HepG2 (cell line): ENCODE measurements around the gene SPINDOC. TPM values are rescaled to one million over a fixed set of nuclear protein-coding genes. Genes with fewer than 3 reads are reported as not detected.

Source experiments
- DMAP1 ChIP-seq: IDR thresholded peaks from 2 replicates; pipeline ENCODE4 v1.6.1; 2016
- ESRRA ChIP-seq: sonication (generic); formaldehyde crosslinking; IDR thresholded peaks from 2 replicates; pipeline ENCODE4 v1.5.1; 2020; ENCODE audit warnings: mild to moderate bottlenecking, low read depth, missing genetic modification reagents
- FOXP1 ChIP-seq, 2 experiments: fragments of 450-650 bp in 1 of 2; IDR thresholded peaks; 2 replicates each; pipeline ENCODE4 v1.6.1; 2017 to 2018; ENCODE audit warnings: antibody characterized with exemption in 1 of 2
- GATAD1 ChIP-seq: IDR thresholded peaks from 2 replicates; pipeline ENCODE4 v1.6.1; 2016; ENCODE audit warnings: missing genetic modification reagents, missing compliant biosample characterization
- HNF1B ChIP-seq: sonication (generic); formaldehyde crosslinking; IDR thresholded peaks from 2 replicates; pipeline ENCODE4 v1.5.1; 2020; ENCODE audit warnings: mild to moderate bottlenecking, moderate library complexity, missing genetic modification reagents
- HNRNPL ChIP-seq: fragments of 200-400 bp; formaldehyde crosslinking; IDR thresholded peaks from 2 replicates; pipeline ENCODE4 v1.6.1; 2017; ENCODE audit warnings: mild to moderate bottlenecking, low read depth, low read length
- IRX3 ChIP-seq: sonication (generic); formaldehyde crosslinking; IDR thresholded peaks from 2 replicates; pipeline ENCODE4 v1.8.1; 2023; ENCODE audit warnings: mild to moderate bottlenecking, low read depth, missing genetic modification reagents, borderline replicate concordance
- MED8 ChIP-seq: sonication (generic); formaldehyde crosslinking; IDR thresholded peaks from 2 replicates; pipeline ENCODE4 v1.8.1; 2023; ENCODE audit warnings: mild to moderate bottlenecking, missing genetic modification reagents; ENCODE audit not compliant: insufficient replicate concordance
- NFRKB ChIP-seq: fragments of 450-650 bp; IDR thresholded peaks from 2 replicates; pipeline ENCODE4 v1.6.1; 2017
- PAXIP1 ChIP-seq: sonication (generic); formaldehyde crosslinking; conservative IDR thresholded peaks from 2 replicates; pipeline ENCODE4 v1.4.0; 2020; ENCODE audit warnings: mild to moderate bottlenecking, missing genetic modification reagents, moderate library complexity
- RBAK ChIP-seq: sonication (generic); formaldehyde crosslinking; IDR thresholded peaks from 2 replicates; pipeline ENCODE4 v1.5.1; 2020; ENCODE audit warnings: mild to moderate bottlenecking, missing genetic modification reagents
- SATB2 ChIP-seq: sonication (generic); formaldehyde crosslinking; IDR thresholded peaks from 2 replicates; pipeline ENCODE4 v1.5.0; 2020; ENCODE audit warnings: missing genetic modification reagents
- SCMH1 ChIP-seq: sonication (generic); formaldehyde crosslinking; IDR thresholded peaks from 2 replicates; pipeline ENCODE4 v1.9.0; 2021; ENCODE audit warnings: missing genetic modification reagents, mild to moderate bottlenecking, borderline replicate concordance
- SP1 ChIP-seq, 2 experiments: fragments of 450-650 bp in 1 of 2; sonication (generic) in 1 of 2; formaldehyde crosslinking in 1 of 2; IDR thresholded peaks; 2 replicates each; pipeline versions ENCODE4 v1.4.0 to v1.6.1; 2016 to 2020; ENCODE audit warnings: missing genetic modification reagents in 1 of 2
- ZEB1 ChIP-seq: IDR thresholded peaks from 2 replicates; pipeline ENCODE4 v1.6.1; 2012; ENCODE audit warnings: mild to moderate bottlenecking, low read depth, inconsistent platforms; ENCODE audit not compliant: insufficient replicate concordance
- ZFP37 ChIP-seq: sonication (generic); formaldehyde crosslinking; IDR thresholded peaks from 2 replicates; pipeline ENCODE4 v1.4.0; 2020; ENCODE audit warnings: missing genetic modification reagents, borderline replicate concordance
- ZKSCAN5 ChIP-seq: sonication (generic); formaldehyde crosslinking; IDR thresholded peaks from 2 replicates; pipeline ENCODE4 v1.5.1; 2020; ENCODE audit warnings: mild to moderate bottlenecking, missing genetic modification reagents
- ZNF263 ChIP-seq: sonication (generic); formaldehyde crosslinking; IDR thresholded peaks from 2 replicates; pipeline ENCODE4 v1.4.0; 2020; ENCODE audit warnings: missing genetic modification reagents
- ZNF274 ChIP-seq: sonication (generic); formaldehyde crosslinking; IDR thresholded peaks from 2 replicates; pipeline ENCODE4 v1.5.1; 2020; ENCODE audit warnings: mild to moderate bottlenecking, missing genetic modification reagents
- ZNF496 ChIP-seq: sonication (generic); formaldehyde crosslinking; IDR thresholded peaks from 2 replicates; pipeline ENCODE4 v1.8.1; 2023; ENCODE audit warnings: mild to moderate bottlenecking, moderate library complexity, missing genetic modification reagents; ENCODE audit not compliant: insufficient replicate concordance
- ZNF510 ChIP-seq: sonication (generic); formaldehyde crosslinking; IDR thresholded peaks from 2 replicates; pipeline ENCODE4 v1.4.0; 2020; ENCODE audit warnings: low read depth, mild to moderate bottlenecking, missing genetic modification reagents
- ZNF564 ChIP-seq: sonication (generic); formaldehyde crosslinking; IDR thresholded peaks from 2 replicates; pipeline ENCODE4 v1.8.1; 2023; ENCODE audit warnings: mild to moderate bottlenecking, missing genetic modification reagents
- ZNF839 ChIP-seq: sonication (generic); formaldehyde crosslinking; IDR thresholded peaks from 2 replicates; pipeline ENCODE4 v1.4.0; 2020; ENCODE audit warnings: missing genetic modification reagents, mild to moderate bottlenecking, borderline replicate concordance
- polyA plus RNA-seq, 8 experiments: library from polyadenylated mRNA; depleted of rRNA in 3 of 8; stranded (reverse) in 7 of 8; unstranded in 1 of 8; fragments of >200 nt; fragmentation: Illumina TruSeq in 4 of 8; extraction: Trizol in 4 of 8; gene quantifications; 2 replicates each; pipeline versions ENCODE4 v1.2.1 to v1.2.3, GENCODE V29; 2011 to 2016; ENCODE audit warnings: low read depth in 4 of 8, missing spikeins in 1 of 8, mixed read lengths in 1 of 8; ENCODE audit not compliant: insufficient read depth in 1 of 8
- total RNA-seq, 5 experiments: library from RNA; depleted of rRNA; stranded (reverse); fragments of >200 nt; fragmentation: Illumina TruSeq; extraction: Trizol; gene quantifications; 2 replicates each; pipeline ENCODE4 v1.2.3, GENCODE V29; 2016; ENCODE audit warnings: low read depth in 1 of 5
- TF ChIP-seq, protein P1 (sequence below): IDR thresholded peaks from 2 replicates; pipeline ENCODE4 v1.4.0; 2020; ENCODE audit warnings: mild to moderate bottlenecking, missing genetic modification reagents

The SPINDOC gene
- total and polyA plus RNA-seq, 2 of the 13 experiments (the other 11 are each of a cell fraction or from before 2014, with no cell fraction given) = 21.4 to 29.9 TPM

- no peak for TF ChIP-seq ZNF564 (CRISPR knock-in tag)
- TF ChIP-seq ZKSCAN5 = no peak
- no peak for TF ChIP-seq ZFP37
- no peak for TF ChIP-seq SP1 (IDR thresholded peaks at IDR 0.05)
- no peak for TF ChIP-seq SP1 (CRISPR knock-in tag; IDR thresholded peaks at IDR 0.05)
- no peak for TF ChIP-seq DMAP1 (CRISPR knock-in tag)
- peak; percentile 60 for TF ChIP-seq PAXIP1 (CRISPR knock-in tag)
- TF ChIP-seq ZNF274 (CRISPR knock-in tag) = no peak
- TF ChIP-seq FOXP1 (IDR thresholded peaks at IDR 0.05) = no peak
- TF ChIP-seq FOXP1 (CRISPR knock-in tag; IDR thresholded peaks at IDR 0.05) = peak; percentile 30; the same call in 1 of the 2 replicates
- no peak for TF ChIP-seq ZNF510 (CRISPR knock-in tag)
- no peak for TF ChIP-seq ZNF263 (CRISPR knock-in tag)
- no peak for TF ChIP-seq ZNF496 (CRISPR knock-in tag)
- no peak for TF ChIP-seq ESRRA (CRISPR knock-in tag)
- TF ChIP-seq ZNF839 (CRISPR knock-in tag) = no peak
- no peak for TF ChIP-seq RBAK (CRISPR knock-in tag)
- TF ChIP-seq IRX3 (CRISPR knock-in tag) = no peak
- no peak for TF ChIP-seq NFRKB
- TF ChIP-seq ZEB1 = no peak
- no peak; the same call in 1 of the 2 replicates for TF ChIP-seq GATAD1 (CRISPR knock-in tag)
- no peak for TF ChIP-seq MED8
- no peak for TF ChIP-seq SCMH1 (CRISPR knock-in tag)
- peak; percentile 84 for TF ChIP-seq HNRNPL
- TF ChIP-seq SATB2 (CRISPR knock-in tag) = no peak
- TF ChIP-seq, protein P1, sequence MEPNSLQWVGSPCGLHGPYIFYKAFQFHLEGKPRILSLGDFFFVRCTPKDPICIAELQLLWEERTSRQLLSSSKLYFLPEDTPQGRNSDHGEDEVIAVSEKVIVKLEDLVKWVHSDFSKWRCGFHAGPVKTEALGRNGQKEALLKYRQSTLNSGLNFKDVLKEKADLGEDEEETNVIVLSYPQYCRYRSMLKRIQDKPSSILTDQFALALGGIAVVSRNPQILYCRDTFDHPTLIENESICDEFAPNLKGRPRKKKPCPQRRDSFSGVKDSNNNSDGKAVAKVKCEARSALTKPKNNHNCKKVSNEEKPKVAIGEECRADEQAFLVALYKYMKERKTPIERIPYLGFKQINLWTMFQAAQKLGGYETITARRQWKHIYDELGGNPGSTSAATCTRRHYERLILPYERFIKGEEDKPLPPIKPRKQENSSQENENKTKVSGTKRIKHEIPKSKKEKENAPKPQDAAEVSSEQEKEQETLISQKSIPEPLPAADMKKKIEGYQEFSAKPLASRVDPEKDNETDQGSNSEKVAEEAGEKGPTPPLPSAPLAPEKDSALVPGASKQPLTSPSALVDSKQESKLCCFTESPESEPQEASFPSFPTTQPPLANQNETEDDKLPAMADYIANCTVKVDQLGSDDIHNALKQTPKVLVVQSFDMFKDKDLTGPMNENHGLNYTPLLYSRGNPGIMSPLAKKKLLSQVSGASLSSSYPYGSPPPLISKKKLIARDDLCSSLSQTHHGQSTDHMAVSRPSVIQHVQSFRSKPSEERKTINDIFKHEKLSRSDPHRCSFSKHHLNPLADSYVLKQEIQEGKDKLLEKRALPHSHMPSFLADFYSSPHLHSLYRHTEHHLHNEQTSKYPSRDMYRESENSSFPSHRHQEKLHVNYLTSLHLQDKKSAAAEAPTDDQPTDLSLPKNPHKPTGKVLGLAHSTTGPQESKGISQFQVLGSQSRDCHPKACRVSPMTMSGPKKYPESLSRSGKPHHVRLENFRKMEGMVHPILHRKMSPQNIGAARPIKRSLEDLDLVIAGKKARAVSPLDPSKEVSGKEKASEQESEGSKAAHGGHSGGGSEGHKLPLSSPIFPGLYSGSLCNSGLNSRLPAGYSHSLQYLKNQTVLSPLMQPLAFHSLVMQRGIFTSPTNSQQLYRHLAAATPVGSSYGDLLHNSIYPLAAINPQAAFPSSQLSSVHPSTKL (CRISPR knock-in tag) = peak; percentile 58; the same call in 1 of the 2 replicates
- no peak for TF ChIP-seq HNF1B (CRISPR knock-in tag)
Measured at GRCh38 chr11:63862923-63863322, 49.7 kb downstream of the SPINDOC start (continued).
